ENCODE results near the gene KCNK10.

Gene KCNK10

DNA sequence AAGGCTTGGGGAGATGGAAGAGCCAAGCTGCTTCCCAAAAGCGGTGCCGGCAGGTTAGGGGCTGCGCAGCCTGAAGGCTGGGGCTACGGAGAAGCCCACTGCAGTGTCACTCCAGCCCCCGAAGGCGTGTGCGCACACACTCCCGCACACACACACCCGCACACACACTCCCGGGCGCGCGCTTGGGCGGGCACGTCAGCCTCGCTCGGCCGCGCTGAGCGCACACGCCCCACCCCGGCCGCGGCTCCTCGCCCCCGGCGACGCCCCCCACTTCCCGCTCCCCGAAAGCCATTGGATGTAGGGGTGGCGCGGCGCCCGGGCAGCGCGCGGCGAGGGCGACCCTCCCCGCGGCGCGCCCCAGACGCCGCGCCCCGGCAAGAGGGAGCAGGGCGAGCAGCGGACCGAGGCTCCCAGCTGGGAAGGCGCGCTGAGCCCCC is at the start of gene KCNK10:
KCNK10 (minus strand) TSS at position 184 of the 437 bp plus-strand sequence. CDS start 471 bp downstream, outside the sequence.
- DNase-seq (ENCODE audit: low read depth, low spot score), result no peak

DNA sequence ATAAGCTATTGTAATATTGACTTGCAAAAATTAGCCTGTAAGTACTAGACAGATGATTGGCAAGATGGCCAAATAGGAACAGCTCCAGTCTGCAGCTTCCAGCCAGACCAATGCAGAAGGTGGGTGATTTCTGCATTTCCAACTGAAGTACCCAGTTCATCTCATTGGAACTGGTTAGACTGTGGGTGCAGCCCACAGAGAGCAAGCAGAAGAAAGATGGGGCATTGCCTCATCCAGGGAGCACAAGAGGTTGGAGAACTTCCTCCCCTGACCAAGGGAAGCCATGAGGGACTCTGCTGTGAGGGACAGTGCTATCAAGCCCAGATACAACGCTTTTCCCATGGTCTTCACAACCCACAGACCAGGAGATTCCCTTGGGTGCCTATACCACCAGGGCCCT is 46.4 kb upstream of the KCNK10 start:
- DNase-seq (ENCODE audit: low read depth, low spot score), result no peak

DNA sequence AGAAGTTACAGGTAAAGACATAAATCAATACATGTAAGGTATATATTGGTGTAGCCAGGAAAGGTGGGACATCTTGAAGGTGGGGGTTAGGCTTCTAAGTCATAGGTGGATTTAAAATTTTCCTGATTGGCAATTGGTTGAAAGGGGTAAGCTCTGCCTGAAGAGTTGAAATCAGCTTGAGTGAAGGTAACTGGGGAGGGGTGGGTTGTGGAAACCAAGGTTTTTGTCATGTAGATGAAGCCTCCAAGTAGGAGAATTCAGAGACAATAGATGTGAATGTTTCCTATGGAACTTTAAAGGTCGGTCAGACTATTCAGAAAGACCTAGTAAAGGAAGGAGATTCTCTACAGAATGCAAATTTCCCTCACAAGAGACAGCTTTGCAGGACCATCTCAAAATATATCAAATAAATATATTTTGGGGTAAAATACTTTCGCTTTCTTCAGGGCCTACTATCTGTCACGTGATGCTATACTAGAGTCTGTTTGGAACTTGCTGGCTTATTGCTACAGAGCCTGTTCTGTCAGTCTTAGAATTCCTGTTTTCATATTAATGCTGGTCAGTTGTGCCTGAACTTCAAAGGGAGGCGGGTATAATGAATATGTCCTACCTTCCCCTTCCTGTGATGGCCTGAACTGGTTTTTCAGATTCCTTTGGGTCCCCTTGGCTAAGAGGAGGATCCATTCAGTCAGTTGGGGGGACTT is 41.8 kb upstream of the KCNK10 start:
- no peak for DNase-seq (ENCODE audit: low read depth, low spot score)

DNA sequence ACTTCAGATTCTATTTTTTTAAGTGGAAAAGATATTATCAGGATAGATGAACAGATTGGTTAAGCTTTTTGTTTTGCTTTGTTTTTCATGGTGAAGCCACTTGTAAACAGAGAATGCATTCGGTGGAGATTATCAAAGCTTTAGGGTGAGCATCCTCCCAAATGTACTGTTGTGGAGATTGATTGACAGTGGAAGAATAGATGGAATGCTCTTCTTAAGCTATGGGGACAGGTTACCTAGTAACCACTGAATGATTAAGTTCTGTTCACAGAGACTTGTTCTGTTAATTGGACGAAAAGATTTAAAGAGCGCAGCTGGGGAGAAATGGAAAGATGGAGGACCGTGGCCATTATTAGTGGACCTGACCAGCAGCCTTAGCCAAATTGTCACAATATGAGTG is 40.6 kb upstream of the KCNK10 start:
- DNase-seq (ENCODE audit: low read depth, low spot score), result no peak

DNA sequence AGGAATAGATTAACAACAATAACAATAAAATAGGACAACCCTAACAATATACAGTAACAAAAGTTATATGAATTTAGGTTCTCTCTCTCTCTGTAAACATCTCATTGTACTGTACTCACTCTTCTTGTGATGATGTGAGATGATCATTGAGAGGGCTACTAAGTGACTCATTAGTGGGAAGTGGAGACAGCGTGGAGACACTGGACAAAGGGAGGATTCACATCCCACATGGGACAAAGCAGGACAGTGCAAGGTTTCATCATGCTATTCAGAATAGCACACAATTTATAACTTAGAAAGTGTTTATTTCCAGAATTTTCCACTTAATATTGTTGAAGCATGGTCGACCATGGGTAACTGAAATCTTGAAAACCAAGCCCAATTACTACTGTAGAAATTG is 36.4 kb upstream of the KCNK10 start:
- no peak for DNase-seq (ENCODE audit: low read depth, low spot score)

- DNase-seq (ENCODE audit: low read depth, low spot score), result no peak
These were observed 31.3 kb upstream of the KCNK10 start for GRCh38 chr14:88354358-88354757.

- DNase-seq (ENCODE audit: low read depth, low spot score), result no peak
These were observed 29.6 kb upstream of the KCNK10 start for GRCh38 chr14:88352698-88353097.

DNA sequence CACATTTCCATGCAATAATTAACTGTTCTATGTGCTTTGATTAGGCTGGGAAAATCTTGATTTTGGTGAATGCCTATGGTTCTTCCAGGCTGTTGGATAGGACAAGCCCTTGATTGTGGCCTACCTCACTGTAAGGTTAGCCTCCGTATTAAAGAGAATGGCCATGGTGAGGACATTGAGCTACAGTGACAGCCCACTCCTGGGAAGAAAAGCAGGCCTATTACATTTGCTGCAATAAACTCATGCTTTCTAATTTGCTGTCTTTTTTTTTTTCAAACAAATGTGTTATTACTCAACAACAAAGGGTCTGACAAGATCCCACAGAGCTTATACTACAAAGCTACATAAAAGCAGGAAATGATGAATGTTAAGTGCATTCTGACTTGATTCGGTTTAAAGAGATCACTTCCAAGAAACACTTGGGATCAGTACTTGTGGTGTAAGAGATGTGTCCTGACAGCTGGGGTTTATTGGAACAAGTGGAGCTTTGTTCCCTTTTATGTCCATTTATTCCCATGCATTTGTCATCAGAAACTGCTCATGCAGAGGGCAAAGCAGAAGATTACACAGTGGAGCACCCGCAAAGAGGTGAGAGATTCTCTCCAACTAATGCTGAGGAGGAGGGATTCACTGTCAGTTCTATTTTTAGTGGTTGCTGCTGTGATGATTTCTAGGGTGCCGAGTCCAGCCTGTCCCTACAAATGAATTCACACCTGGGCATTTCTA is 29.1 kb upstream of the KCNK10 start:
- no peak for DNase-seq (ENCODE audit: low read depth, low spot score)

DNA sequence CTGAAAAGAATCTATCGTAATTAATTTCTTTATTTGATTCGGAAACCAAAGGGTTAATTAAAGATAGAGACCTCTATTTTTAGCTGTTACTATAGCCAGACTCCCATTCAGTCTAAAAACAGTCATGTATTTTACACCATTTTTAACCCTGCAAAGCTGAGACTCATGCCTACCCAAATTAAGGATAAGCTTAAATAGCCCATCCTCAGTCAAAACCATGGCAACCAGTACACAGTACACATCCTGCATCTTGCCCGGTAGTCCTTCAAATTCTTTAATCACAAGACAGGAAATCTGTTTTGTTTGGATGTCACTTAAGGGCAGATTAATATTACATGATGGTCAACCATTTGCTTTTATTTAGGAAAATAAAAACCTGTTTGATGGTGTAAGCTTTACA is 25.5 kb upstream of the KCNK10 start:
- DNase-seq (ENCODE audit: low read depth, low spot score), result no peak

- no peak for DNase-seq (ENCODE audit: low read depth, low spot score)
These were observed 23.1 kb upstream of the KCNK10 start for GRCh38 chr14:88346048-88346639.

GRCh38 chr14:88342980-88343379 is 19.9 kb upstream of the KCNK10 start:
- no peak for DNase-seq (ENCODE audit: low read depth, low spot score)

- DNase-seq (ENCODE audit: low read depth, low spot score), result no peak
These were observed 17.3 kb upstream of the KCNK10 start for GRCh38 chr14:88340357-88340756.

- DNase-seq (ENCODE audit: low read depth, low spot score), result no peak
These were observed 10.0 kb upstream of the KCNK10 start for GRCh38 chr14:88333036-88333435.

GRCh38 chr14:88327497-88327896 is 4.4 kb upstream of the KCNK10 start:
- no peak for DNase-seq (ENCODE audit: low read depth, low spot score)

DNA sequence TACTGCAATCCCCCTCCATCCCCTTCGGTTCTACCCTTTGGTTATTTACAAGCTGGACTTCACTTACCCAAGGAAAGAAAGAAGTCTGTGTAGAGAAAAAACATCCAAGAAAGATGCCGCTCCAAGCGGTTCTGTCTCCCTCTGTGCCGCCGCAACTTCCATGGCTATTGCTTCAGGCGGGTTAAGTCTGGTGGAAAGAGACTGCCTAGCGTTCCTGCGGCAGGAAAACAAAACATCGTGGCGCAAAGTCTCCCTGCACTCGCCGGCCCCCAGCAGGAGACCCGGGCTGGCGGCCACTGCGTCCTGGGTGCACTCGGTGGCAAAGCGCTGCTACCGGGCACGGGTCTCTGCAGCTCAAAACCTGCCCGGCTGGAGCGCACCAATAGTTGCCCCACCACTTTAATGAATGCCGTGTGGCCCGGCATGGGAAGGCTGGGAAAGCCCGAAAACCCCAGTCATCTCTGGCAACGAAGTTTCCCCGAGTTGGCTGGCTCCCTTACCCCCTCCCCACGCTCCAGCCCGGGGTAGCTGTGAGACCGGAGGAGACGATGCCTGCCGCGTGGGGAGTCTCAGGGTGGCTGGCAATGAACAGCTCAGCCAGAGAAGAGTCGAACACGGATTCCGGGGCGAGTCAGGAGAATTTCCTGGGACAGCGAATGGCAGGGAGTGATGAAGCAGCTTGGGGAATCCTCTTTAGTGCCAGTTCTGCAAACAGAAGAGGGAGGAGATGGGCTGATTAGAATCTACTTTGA is 3.5 kb upstream of the KCNK10 start:
- DNase-seq (ENCODE audit: low read depth, low spot score), result no peak

DNA sequence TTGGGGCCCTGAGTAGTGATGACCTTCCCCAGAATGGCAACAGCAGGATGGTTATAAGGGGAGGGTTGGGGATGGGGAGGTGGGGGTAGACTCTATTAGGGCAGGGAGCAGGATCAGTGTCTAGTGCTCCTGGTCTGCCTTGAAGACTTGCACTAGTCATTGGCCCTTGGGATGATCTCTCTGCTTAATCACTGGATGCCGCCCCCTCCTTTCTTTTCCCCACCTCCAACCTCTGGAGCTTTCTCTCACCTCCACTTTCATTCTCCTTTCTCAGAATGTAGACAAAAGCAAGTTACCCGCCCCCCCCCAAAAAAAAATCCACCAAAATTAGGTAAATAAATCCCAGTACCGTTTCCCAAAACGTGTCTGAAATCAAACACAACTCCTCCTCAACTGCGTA is 2.8 kb upstream of the KCNK10 start:
- no peak for DNase-seq (ENCODE audit: low read depth, low spot score)

DNA sequence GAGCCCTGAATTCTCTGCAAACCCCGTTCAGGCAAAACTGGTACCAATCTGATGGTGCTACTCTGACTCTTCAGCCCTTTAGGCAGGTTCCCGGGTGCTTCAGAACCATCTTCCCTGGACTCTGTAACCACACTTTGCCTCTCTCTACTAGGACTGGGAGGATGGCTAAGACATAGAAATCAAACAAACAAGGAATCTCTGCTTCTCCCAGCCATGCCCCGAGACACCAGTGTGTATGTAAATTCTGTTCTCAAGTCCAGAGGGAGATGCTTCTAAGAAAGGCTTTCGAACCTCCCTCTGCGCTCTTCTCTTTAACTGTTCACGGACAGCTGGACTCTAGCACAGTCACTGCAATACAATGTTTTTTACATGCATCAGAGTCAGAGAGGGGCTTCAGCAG is 1.9 kb upstream of the KCNK10 start:
- no peak for DNase-seq (ENCODE audit: low read depth, low spot score)

GRCh38 chr14:88324491-88324890 is 1.4 kb upstream of the KCNK10 start:
- DNase-seq (ENCODE audit: low read depth, low spot score), result no peak

DNA sequence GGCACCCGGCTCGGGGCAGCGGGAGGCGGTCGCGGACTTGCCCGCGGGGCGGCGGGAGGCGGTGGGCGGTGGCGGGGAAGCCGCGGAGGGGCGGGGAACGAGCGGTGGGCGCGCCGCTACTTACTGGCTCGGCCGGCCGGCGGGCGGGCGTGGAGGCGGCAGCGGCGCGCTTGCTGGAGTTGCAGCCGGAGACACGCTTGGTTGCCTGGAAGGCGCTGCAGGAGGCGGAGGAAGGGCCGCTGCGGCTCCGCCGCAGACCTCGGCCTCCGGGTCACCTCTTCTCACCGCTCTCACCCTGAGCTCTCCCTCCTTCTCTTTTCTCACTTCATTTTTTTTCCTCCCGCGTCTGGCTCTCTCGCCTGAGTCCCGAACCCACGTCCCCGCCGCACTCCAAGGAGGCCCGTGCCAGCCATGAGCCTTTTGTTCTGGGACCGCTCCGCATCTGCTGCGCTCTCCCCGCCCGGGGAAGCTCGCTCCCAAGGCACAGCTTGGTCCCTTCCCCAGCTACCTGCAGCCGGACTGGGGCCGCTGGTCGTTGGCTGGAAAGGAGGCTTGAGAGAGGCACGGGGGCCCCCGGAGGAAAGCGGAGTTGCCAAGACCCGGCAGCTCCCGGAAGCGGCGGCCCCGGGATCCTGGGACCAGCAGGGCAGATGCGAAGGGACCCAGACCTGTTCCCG is 592 bp upstream of the KCNK10 start:
- DNase-seq (ENCODE audit: low read depth, low spot score), result no peak

GRCh38 chr14:88322504-88323085 is 474 bp downstream of the KCNK10 start:
- DNase-seq (ENCODE audit: low read depth, low spot score), result no peak
